Kidney tubule cell (primary cell): ENCODE results near the gene RAB5A.
"Not testable (repeated sequence)": the region's sequence is repeated elsewhere in the genome, so short reads cannot be mapped to it uniquely, and the experiment has no call there.

Experiments used
- DNase-seq: peaks from one replicate; pipeline ENCODE4 v3.0.0-alpha.2; 2018; ENCODE audit warnings: low spot score

The RAB5A gene

DNA sequence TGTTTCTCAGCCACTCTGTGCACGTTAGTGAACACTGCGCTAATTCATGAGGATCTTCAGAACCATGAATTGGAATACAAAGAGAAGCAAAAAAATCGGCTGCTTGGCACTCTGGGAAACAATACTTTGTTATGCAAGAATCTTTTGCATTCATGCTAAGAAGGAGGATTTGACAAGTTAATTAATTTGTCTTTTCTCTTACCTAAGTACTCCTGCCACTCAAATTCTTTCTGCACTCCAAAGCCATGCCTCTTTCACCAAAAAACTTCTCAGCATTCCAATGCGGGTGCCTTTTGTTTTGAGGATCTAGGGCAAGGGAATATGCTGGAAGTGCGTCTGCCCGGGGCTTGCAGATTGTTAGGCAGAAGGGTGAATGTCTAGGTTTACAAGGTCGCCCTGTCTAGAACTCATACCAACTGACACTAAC lies 82.0 kb downstream of the RAB5A start:
- no peak for DNase-seq

DNA sequence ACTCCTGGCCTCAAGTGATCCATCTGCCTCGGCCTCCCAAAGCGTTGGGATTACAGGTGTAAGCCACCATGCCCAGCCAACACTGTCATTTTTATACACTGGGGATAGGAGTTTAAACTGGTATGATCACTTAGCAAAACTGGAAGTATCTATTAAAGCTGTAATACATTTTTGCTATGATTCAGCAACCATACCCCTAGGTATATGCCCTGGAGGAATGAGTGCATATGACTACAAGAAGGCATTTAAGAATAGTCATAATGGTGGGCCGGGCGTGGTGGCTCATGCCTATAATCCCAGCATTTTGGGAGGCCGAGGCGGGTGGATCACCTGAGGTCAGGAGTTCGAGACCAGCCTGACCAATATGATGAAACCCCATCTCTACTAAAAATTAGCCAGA lies 85.0 kb downstream of the RAB5A start:
- DNase-seq, result not testable (repeated sequence)
